Activated naive CD4-positive, alpha-beta T cell treated with anti-CD3 and anti-CD28 coated beads, Interleukin-2, amount 50 U/mL, for 24 hours (primary cell): Measurements from ENCODE around the gene CCDC177.

ENCODE experiments used
- H3K27ac Mint-ChIP-seq: one replicate; pipeline ENCODE4 v1.8.0; 2021; ENCODE audit warnings: mild to moderate bottlenecking, mixed read lengths
- H3K27me3 Mint-ChIP-seq: one replicate; pipeline ENCODE4 v1.8.0; 2021; ENCODE audit warnings: mixed read lengths
- H3K36me3 Mint-ChIP-seq: one replicate; pipeline ENCODE4 v1.8.0; 2021; ENCODE audit warnings: mixed read lengths
- H3K4me1 Mint-ChIP-seq: one replicate; pipeline ENCODE4 v1.8.0; 2021; ENCODE audit warnings: mixed read lengths
- H3K4me3 Mint-ChIP-seq: one replicate; pipeline ENCODE4 v1.8.0; 2021; ENCODE audit warnings: mild to moderate bottlenecking, mixed read lengths
- H3K9me3 Mint-ChIP-seq: one replicate; pipeline ENCODE4 v1.8.0; 2021; ENCODE audit warnings: mixed read lengths

CCDC177 gene

GRCh38 chr14:69531135-69531534 is 43.5 kb downstream of the CCDC177 start:
- H3K4me1 Mint-ChIP-seq, result no peaks in the 10 kb centered on the region
- H3K9me3 Mint-ChIP-seq, result no peaks in the 10 kb centered on the region
- peaks cover 14% of the 10 kb centered on the region for H3K27me3 Mint-ChIP-seq
- H3K4me3 Mint-ChIP-seq, result no peak overlapping the region
- no peak overlapping the region for H3K27ac Mint-ChIP-seq
- no peaks in the 10 kb centered on the region for H3K36me3 Mint-ChIP-seq

DNA sequence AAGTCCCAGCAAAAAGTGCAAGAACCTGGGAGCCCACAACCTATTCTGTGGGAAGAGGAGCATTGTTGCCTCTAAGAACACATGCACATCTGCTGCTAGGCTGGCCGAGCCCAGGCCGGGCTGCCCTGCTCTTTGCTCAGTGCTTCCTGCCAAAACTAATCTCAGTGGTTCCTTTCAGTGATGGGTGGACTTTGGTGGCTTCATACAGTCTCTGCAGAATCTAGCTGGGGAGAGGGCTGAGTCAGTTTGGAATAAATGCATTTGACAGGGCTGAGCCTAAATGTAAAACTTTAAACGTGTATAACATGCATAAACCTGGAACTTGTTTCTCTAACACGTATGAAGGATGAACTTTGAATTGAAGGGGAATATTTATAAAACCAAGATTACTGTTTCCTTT is 44.6 kb downstream of the CCDC177 start:
- Mint-ChIP-seq H3K27ac (no peak overlapping the region), H3K9me3 (no peaks in the 10 kb centered on the region), H3K4me3 (no peak overlapping the region), H3K36me3 (no peaks in the 10 kb centered on the region), H3K4me1 (no peaks in the 10 kb centered on the region), H3K27me3 (peaks cover 7% of the 10 kb centered on the region)

- no peaks in the 10 kb centered on the region for H3K4me1 Mint-ChIP-seq
- no peak overlapping the region for H3K4me3 Mint-ChIP-seq
- no peaks in the 10 kb centered on the region for H3K9me3 Mint-ChIP-seq
- peaks cover 4% of the 10 kb centered on the region for H3K27me3 Mint-ChIP-seq
- no peaks in the 10 kb centered on the region for H3K36me3 Mint-ChIP-seq
- H3K27ac Mint-ChIP-seq, result no peak overlapping the region
Measured at GRCh38 chr14:69529563-69529962, 45.1 kb downstream of the CCDC177 start.

DNA sequence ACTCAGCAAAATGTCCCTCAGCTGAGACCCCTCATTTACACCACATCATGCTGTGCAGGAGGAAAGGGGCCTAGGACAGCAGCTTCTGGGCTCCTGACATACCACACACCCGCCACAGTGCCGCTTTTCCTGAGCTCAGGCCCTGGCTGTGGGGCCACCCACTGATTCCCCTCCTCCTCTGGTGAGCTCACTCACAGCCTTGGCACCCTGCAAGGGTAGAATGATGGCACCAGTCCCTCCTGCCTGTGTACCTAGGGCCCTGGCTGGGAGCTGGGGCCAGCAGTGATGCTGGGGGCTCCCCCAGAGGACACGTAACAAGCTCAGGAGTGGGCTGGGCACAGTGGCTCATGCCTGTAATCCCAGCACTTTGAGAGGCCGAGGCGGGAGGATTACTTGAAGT is 45.7 kb downstream of the CCDC177 start:
- H3K9me3 Mint-ChIP-seq, result no peaks in the 10 kb centered on the region
- no peaks in the 10 kb centered on the region for H3K36me3 Mint-ChIP-seq
- peaks cover 4% of the 10 kb centered on the region for H3K27me3 Mint-ChIP-seq
- no peaks in the 10 kb centered on the region for H3K4me1 Mint-ChIP-seq
- no peak overlapping the region for H3K27ac Mint-ChIP-seq
- H3K4me3 Mint-ChIP-seq, result no peak overlapping the region

DNA sequence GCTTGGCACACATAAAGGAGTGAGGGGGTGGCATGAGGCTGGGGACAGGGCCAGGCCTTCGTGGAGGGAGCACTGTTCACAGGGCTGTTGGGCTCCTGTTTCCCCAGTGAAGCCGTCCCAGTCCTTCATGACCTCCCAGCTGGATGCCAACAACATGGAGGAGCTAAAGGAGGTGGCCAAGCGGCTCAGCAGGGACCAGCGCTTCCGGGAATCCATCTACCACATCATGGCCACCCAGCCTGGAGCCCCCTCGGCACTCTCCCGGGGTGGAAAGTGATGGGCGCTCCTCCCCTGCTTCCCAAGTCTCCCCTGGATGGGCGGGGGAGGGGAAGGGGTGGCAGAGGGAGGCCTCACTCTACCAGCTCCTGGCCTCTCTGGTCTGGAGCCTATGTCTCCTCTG is 46.5 kb downstream of the CCDC177 start:
- no peaks in the 10 kb centered on the region for H3K36me3 Mint-ChIP-seq
- no peak overlapping the region for H3K4me3 Mint-ChIP-seq
- no peaks in the 10 kb centered on the region for H3K4me1 Mint-ChIP-seq
- peaks cover 3% of the 10 kb centered on the region for H3K27me3 Mint-ChIP-seq
- no peak overlapping the region for H3K27ac Mint-ChIP-seq
- H3K9me3 Mint-ChIP-seq, result no peaks in the 10 kb centered on the region

DNA sequence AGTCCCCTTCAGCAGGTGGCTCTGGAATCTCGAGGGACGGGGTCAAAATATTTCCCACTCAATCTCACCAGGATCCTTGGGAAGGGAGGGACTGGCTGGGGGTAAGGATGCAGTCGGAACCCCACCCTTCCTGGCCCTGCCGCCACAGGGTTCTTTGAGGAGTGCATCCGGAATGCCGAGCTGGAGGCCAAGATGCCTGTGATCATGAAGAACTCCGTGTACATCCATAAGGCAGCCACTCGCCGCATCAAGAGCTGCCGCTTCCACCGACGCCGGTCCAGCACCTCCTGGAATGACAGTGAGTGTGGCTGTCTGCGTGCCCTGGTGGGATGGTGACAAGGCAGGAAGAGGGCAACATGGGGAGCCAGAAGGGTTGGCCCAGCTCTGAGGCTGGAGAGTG is 47.0 kb downstream of the CCDC177 start:
- H3K27ac Mint-ChIP-seq, result no peak overlapping the region
- no peaks in the 10 kb centered on the region for H3K4me1 Mint-ChIP-seq

GRCh38 chr14:69525896-69526295 is 48.8 kb downstream of the CCDC177 start:
- no peak overlapping the region for H3K4me3 Mint-ChIP-seq
- H3K36me3 Mint-ChIP-seq, result no peaks in the 10 kb centered on the region
- no peak overlapping the region for H3K27ac Mint-ChIP-seq
- no peaks in the 10 kb centered on the region for H3K27me3 Mint-ChIP-seq
- no peaks in the 10 kb centered on the region for H3K4me1 Mint-ChIP-seq
- no peaks in the 10 kb centered on the region for H3K9me3 Mint-ChIP-seq

More for the DNA sequence above, 47.0 kb downstream of the CCDC177 start:
- Mint-ChIP-seq H3K4me3 (no peak overlapping the region), H3K36me3 (no peaks in the 10 kb centered on the region), H3K27me3 (peaks cover 2% of the 10 kb centered on the region), H3K9me3 (no peaks in the 10 kb centered on the region)

- H3K27me3 Mint-ChIP-seq, result no peaks in the 10 kb centered on the region
- no peaks in the 10 kb centered on the region for H3K36me3 Mint-ChIP-seq
- no peak overlapping the region for H3K4me3 Mint-ChIP-seq
- no peak overlapping the region for H3K27ac Mint-ChIP-seq
- no peaks in the 10 kb centered on the region for H3K4me1 Mint-ChIP-seq
- no peaks in the 10 kb centered on the region for H3K9me3 Mint-ChIP-seq
Measured at GRCh38 chr14:69522026-69522425, 52.6 kb downstream of the CCDC177 start.
